Activated CD4-positive, alpha-beta T cell treated with anti-CD3 and anti-CD28 coated beads for 24 hours (primary cell): ENCODE data around the gene LRRC42.

Source experiments
- DNase-seq, 2 donors: peaks; one replicate each; pipeline ENCODE4 v3.0.0-alpha.2; 2020; ENCODE audit warnings: low read depth in 2 of 2

The LRRC42 gene

GRCh38 chr1:54004481-54005049 is 58.4 kb downstream of the LRRC42 start:
- DNase-seq = no peak

- no peak for DNase-seq
Measured at GRCh38 chr1:54006508-54006907, 60.4 kb downstream of the LRRC42 start.

DNA sequence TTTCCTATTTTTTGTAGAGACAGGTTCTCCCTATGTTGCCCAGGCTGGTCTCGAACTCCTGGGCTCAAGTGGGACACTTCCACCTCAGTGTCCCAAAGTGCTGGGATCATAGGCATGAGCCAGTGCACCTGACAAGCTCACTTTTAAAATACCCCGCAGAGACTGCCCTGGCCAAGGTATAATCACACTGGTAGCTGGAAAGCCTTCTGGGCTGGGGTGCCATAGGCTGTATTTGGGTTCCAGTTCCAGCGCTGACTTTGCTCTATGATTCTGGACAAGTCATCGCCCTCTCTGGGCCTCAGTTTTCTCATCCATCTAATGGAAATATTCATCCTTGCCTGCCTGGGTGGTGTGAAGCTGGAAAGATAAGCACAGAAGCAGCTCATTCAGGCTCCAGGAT is 61.5 kb downstream of the LRRC42 start:
- DNase-seq = no peak

GRCh38 chr1:54008876-54009275 is 62.7 kb downstream of the LRRC42 start:
- DNase-seq = no peak

DNA sequence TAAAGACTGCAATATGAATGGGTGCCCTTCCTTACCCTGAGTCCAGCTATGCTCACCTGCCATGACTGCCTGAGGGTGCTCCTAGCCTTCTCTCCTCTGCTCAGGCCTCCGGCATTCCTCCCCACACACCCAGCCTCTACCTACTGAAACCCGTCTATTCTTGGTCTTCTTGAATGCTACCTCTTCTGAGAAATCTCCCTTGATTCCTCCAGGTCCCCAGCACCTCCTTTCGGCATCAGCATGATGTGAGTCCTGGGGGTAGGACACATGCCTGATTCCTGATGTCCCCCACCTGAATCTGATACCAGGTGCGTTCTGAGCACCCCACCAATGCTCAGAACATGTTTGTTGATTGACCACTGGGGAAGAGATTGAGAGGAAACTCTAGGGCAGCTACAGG is 63.3 kb downstream of the LRRC42 start:
- no peak for DNase-seq

DNA sequence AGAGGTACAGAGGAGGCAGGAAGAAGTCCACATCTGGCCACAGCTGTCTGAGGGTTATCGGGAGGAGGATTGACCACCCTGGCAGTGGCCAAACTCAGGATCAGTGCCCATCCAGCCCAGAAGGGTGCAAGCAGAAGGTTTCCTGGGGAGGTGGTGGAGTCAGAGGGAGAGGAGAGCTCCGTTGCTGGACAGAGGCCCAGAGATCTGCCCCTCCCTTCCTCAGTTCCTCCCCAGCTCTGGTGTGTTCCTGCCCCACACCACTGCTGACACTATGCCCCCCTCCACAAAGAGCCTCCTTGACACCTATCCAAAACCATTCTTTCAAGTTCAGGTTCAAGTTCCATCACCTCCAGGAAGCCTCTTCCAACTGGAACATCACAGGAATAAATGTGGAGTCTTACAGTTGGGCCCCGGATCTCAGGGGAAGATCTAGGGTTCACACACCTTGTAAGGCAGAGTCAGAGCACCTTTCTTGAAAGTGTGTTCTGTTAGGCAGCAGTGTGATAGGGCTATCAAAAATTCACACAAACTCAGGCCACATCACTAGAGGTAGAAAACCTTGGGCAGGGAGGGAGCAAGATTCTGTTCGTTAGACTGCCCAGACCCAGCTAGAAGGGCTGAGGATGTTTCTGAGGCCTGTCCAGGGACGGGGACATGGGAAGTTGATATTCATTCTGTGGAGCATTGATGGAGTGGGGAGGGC is 64.4 kb downstream of the LRRC42 start:
- DNase-seq = no peak

DNA sequence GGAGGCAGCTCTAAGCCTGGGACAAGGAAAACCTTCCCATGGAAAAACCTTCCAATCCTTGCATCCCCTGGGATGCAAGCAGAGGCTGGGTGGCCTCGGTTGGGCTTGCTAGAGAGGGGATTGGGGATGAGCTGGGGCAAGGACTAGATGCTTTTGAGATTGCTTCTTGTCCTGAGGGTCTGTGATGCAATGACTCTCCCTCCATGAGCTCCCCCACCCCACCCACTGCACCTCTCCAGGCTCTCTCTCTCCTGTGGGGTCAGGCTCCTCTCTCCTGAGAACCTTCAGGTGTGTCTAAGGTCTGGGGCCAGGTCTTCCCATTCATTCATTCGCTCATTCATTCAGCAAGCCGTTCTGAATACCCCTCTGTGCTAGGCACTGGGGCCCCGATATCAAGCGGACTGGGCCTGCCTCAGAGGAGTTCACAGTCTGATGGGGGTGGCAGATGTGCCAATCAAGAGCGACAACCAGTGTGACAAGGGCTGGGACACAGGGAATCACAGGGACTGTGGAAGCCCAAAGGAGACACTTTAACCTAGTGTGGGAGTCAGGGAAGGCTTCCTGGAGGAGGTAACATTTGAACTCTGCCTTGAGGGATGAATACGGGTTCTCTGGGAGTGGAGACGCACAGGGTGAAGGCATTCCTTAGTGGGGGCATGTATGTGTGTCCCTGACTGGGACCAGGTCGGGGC is 65.3 kb downstream of the LRRC42 start:
- DNase-seq = no peak

DNA sequence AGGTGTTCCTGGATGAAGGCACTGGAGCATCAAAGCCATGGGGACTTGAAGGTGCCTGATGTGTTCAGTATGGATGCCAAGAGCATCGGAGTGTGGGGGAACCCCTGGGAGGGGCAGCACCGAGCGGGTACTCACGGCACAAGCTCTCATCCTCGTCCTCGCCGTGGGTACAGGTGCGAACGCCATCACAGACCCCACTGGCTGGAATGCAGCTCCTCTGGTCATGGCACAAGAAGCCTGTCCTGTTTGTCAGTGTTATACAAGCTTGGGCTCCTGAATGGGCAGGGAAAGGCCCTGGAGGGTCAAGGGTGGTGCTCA is 65.8 kb downstream of the LRRC42 start:
- DNase-seq = no peak

- no peak for DNase-seq
Measured at GRCh38 chr1:54012863-54013262, 66.7 kb downstream of the LRRC42 start.

GRCh38 chr1:54013393-54014008 is 67.4 kb downstream of the LRRC42 start:
- DNase-seq = no peak

GRCh38 chr1:54014009-54014629 is 68.0 kb downstream of the LRRC42 start:
- no peak for DNase-seq

DNA sequence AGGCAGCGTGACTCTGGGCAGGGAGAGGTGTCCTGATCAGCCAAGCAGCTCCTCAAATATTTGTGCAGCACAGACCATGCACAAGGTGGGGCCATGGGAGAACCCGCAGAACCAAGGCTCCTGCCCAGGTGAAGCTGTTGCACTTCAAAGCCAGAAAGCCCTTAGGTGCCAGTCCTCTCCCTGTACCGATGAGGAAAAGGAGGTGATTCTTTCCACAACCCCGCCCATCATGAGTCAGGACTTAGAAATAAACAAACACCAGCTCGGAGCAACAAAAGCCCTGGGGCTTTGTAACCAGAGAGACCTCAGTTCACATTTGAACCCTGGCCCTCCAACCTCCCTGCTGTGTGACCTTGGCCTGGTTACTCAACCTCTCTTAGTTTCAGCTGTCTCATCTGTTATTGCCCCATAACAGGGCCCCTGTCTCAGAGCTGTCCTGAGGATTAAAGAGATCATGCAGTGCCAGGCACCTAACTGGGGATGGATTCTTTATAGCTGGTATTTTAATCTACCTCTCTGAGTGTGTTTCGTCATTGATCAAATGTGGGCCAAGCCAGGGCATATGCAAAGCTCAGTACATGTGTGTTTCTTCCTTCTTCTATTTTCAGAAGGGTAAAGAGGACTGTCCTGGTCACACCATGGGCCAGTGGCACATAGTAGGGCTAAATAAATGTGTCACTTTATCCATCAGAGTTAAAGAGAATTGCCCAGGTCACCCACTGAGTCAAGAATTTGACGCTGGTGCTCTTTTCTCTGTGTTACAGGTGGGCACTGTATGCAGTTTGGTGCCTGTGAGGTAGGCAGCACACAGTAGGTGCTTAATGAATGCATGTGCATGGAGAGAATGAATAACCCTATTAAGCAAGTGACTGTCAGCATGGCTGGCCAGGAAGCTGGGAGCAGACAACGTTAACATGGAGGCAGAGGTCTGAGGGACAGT is 70.5 kb downstream of the LRRC42 start:
- DNase-seq = no peak
